Cardiac fibroblast (primary cell): ENCODE measurements around the gene DNAJC5G.
A peak's percentile ranks its signal among the peaks of the same experiment; 100 is the strongest.

Experiments used
- DNase-seq, 2 donors: peaks; one replicate each; pipeline versions ENCODE4 v3.0.0 to v3.0.0-alpha.2; 2010; ENCODE audit warnings: low read depth in 2 of 2
- H3K4me3 ChIP-seq, 2 donors: replicated peaks in 1 of 2; 1 replicate in 1 of 2; 2 replicates in 1 of 2; pipeline ENCODE4 v1.5.1; 2011; ENCODE audit warnings: low read depth in 2 of 2, low read length in 2 of 2, mild to moderate bottlenecking in 2 of 2, moderate library complexity in 1 of 2
- TF ChIP-seq, protein P1 (sequence below): IDR thresholded peaks from one replicate; pipeline ENCODE4 v1.5.1; 2011; ENCODE audit warnings: low read depth, mild to moderate bottlenecking, low read length, inconsistent platforms

Gene DNAJC5G

DNA sequence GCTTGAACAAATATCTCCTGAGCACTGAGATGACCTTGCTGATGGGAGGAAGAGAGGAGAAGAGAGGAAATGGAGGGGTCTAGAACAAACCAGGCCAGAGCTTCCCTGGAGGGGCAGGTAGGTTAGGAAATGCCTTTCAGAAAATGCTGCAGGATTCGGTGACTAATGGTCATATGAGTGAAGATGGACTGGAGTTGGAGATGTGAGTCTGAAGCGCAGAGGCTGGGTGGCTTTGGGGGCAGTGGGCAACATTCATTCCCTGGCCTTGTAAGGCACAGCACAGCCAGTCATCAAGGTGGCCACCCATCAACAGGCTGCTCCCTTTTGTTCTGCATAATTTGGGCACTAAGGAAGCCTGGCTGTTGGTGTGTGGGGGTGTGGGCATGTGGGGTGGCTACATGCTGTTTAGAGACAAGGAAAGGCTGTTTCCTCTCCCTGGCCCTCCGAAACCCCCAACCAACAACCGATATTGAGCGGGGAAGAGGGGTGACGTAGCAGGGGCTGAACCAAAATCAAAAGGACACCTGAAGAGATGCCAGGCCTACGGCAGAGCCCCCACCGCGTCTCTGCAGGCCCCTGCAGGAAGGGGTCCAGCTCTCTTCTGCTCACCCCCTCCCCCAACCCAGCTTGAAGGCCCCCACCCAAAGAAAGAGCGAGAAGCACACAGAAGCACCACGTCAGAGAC lies 13.8 kb upstream of the DNAJC5G start:
- no peak overlapping the region for H3K4me3 ChIP-seq
- DNase-seq = no peak
- TF ChIP-seq, protein P1, sequence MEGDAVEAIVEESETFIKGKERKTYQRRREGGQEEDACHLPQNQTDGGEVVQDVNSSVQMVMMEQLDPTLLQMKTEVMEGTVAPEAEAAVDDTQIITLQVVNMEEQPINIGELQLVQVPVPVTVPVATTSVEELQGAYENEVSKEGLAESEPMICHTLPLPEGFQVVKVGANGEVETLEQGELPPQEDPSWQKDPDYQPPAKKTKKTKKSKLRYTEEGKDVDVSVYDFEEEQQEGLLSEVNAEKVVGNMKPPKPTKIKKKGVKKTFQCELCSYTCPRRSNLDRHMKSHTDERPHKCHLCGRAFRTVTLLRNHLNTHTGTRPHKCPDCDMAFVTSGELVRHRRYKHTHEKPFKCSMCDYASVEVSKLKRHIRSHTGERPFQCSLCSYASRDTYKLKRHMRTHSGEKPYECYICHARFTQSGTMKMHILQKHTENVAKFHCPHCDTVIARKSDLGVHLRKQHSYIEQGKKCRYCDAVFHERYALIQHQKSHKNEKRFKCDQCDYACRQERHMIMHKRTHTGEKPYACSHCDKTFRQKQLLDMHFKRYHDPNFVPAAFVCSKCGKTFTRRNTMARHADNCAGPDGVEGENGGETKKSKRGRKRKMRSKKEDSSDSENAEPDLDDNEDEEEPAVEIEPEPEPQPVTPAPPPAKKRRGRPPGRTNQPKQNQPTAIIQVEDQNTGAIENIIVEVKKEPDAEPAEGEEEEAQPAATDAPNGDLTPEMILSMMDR = no peak

DNA sequence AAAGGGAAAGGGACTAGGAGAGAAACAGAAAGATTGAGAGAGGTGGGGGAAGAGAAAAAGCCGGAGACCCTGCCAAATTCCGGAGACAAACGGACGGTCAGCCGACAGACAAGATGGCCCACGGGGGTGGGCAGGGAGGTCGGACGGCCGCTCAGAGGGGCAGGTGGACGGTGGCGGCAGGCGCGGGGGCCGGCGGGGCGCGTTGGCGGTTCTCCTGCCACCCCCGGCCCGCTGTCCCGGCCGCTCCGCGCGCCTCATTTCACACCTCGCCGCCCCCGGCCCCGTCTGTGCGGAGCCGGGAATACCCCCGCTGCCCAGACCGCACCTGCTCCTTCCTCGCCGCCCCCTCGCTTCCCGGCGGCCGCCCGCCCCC lies 13.3 kb upstream of the DNAJC5G start:
- DNase-seq = no peak
- no peak overlapping the region for H3K4me3 ChIP-seq

DNA sequence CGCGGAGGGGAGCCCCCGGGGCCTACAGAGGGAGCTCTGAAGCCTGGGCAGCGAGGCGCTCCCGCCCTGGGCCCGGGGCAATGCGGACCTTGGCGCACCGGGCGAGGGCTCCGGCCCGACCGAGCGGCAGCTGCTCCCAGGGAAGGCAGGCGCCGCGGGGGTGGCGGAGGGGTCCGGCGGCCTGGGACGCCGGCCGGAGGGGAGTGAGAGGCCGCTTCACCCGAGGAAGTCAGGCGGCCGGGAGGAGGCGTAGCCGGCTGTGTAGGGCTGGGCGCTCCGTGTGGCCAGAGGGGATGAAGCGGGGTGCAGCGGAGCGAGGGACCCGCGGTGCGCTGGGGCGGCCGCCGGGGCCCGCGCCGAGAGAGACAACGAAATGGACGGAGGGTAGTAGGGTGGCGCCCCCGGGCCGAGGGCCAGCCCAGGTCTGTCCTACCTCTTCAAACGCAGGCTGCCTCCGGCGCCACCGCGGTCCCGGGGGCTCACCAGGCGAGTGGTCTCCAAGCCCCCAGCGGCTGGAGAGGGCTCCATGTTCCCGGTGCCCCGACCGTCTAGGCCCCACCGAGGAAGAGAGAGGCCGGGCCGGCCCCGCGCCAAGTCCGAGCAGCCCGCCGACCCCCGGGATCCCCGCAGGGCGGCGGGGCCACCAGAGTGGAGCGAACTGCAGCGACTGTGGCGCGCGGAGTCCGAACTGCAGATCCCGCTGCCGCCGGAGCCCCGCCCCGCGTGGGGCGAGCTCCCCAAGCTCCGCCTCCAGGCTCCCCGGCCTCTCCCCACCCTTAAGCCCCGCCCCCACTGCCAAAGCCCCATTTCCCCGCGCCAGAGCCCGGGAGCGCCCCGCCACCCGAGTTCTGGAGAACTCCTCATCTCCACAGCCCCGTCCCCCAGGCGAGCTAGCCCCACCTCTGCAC lies 12.6 kb upstream of the DNAJC5G start, which contains the start of gene SLC30A3:
TSS of gene SLC30A3 (minus strand) at position 669 of the 908 bp plus-strand sequence. CDS start at position 528, 141 bp downstream.
- TF ChIP-seq, protein P1 = no peak
- DNase-seq = peak; percentile 27 to 39
- peak within 1 kb of the TSS; percentile 36 to 39 for H3K4me3 ChIP-seq

More for the DNA sequence above, 13.3 kb upstream of the DNAJC5G start:
- TF ChIP-seq, protein P1 = no peak

DNA sequence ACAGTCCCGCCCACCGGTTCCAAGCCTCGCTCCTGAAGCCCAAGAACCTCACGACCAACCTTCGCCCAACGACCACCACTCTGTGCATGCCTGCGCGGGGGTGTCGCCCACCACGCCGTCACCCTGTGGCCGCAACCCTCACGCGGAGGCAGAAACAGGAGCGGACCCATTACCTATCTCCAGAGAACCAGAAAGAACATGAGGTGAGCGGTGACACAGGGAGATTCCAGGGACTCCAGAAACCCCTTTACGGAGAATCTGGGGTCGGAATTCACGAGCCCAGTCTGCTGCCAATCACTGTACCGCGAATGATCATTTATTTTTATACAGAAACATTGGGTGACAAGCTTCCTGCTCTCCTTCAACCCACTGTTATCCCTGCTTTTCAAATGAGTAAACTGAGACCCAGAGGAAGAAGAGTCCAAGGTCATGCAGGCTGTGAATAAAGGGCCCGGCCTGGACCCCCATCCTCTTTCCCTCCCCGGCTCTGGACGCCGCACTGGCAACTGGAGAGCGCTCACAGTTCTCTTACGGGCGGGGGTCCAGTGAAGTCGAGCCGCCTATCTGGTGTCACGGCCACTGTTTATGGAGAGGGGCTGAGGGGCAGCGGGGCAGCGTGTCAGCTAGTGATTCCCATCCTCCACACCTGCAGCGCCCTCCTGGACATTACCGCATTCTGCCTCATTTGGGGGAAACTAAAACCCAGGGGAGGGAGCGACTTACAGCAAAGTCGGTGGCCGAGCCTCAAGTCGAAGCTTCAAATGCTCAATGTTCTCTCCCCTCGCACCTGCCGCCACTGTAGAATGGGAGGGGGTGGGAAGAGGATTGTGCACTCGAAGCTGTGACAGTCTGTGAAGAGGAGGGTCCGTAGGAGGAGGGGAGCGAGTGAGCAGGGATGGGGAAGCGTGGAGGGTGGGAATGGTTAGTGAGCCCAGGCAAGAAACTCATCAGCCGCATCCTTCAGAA lies 11.7 kb upstream of the DNAJC5G start:
- TF ChIP-seq, protein P1 = no peak
- peak overlapping the region; percentile 25 to 39 for H3K4me3 ChIP-seq
- no peak for DNase-seq

DNA sequence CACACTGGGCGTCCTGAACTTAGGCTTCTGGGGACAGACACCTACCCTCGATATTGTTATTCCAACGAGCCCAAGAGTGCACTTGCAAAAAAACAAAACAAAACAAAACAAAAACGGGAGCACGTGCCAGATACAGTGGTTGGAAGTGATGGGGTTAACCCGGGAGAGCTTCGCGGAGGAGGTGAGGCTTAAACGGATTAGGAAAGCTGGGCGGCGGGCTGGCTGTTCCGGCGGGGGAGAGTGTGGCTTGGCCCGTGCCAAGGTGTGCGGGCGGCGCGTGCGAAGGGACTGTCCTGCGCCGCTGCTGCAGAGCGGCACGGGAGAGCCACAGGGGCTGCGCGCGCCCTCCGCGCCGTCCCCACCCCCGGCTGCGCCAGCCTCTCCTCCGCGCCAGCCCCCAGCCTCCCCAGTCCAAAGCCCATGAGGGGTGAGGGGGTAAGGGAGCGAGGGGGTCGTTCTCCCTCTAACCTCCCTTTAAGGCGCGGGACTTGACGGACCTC lies 10.9 kb upstream of the DNAJC5G start:
- no peak for DNase-seq
- TF ChIP-seq, protein P1 = no peak
- H3K4me3 ChIP-seq = no peak overlapping the region
